ENCODE data around the gene CISTR.

DNA sequence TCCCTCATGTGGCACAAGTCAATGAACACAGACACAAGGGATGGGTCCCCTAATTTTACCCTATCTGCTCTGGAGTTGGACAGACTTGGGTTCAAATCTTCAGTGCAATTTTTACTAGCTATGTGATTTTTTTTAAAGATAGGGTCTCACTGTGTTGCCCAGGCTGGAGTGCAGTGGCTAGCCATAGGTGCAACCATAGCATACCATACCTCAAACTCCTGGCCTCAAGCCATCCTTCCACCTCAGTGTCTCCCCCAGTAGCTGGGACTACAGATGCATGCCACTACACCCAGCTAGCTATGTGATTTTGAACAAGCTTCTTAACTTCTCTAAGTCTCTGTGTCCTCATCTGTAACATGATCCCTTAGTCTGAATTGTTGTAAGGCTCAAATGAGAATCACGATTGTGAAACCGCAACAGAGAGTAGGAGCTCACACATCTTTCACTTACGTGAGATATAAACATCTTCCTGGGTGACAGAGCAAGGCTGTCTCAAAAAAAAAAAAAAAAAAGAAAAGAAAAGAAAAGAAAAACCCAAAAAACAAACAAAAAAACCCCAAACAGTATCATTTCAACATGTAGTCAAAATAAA is 29.2 kb downstream of the CISTR start:
- TF ChIP-seq POLR2A (IDR thresholded peaks at IDR 0.05) (no peak), CTCF (IDR thresholded peaks at IDR 0.05) (no peak)
